Measurements from ENCODE around the gene CCDC178.

CCDC178 gene

DNA sequence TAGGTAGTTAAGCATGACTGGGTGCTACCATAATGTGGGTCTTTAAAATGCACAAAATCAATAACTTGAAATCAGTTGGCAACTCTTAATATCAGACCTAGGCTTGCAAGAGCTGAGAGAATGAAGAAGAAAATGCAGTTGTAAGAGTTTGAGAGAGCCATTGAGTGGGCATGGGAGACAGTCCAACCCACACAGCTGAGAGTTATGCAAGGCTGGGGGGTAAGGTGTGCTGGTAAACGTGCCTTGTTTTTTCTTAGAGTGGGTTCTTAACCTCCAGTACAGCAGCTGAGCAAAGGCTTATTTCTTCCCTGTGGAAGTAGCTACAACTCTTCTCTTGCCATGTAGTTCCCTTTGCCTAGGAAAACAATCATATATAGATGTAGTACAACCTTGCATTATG, 20.2 kb upstream of the CCDC178 start:
- no peak for TF ChIP-seq CTCF (conservative IDR thresholded peaks at IDR 0.05; ENCODE audit: low read depth, low read length)
- H3K4me3 ChIP-seq (ENCODE audit: low read length): no peak overlapping the region
- DNase-seq (ENCODE audit: low read depth): no peak

- no peak for DNase-seq (ENCODE audit: low read depth)
- H3K4me3 ChIP-seq (ENCODE audit: low read length): no peak overlapping the region
- TF ChIP-seq CTCF (conservative IDR thresholded peaks at IDR 0.05; ENCODE audit: low read depth, low read length): no peak
Measured at GRCh38 chr18:33459612-33460011, 19.1 kb upstream of the CCDC178 start.

DNA sequence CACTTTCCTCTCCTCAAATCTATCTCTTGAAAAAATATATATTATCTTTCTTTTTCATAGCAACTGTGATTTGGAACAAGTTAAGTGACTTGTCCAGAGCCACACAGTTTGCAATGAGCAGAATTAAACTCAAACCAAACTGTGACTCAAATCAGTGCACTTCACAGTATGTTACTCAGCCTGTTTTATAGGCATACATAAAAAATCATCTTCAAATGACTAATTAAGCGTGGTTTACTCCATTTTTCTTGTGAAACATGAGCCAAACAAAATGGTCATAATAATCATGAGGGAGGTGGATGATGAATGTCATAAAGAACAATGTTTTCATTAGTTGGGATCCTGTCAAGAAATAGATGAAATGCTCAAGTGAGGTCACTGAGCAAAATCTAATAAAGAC, 6.1 kb upstream of the CCDC178 start:
- DNase-seq (ENCODE audit: low read depth): no peak
- no peak overlapping the region for H3K4me3 ChIP-seq (ENCODE audit: low read length)
- no peak for TF ChIP-seq CTCF (conservative IDR thresholded peaks at IDR 0.05; ENCODE audit: low read depth, low read length)

- DNase-seq (ENCODE audit: low read depth): no peak
- H3K4me3 ChIP-seq (ENCODE audit: low read length): no peak overlapping the region
- TF ChIP-seq CTCF (conservative IDR thresholded peaks at IDR 0.05; ENCODE audit: low read depth, low read length): no peak
Measured at GRCh38 chr18:33444709-33445108, 4.2 kb upstream of the CCDC178 start.

DNA sequence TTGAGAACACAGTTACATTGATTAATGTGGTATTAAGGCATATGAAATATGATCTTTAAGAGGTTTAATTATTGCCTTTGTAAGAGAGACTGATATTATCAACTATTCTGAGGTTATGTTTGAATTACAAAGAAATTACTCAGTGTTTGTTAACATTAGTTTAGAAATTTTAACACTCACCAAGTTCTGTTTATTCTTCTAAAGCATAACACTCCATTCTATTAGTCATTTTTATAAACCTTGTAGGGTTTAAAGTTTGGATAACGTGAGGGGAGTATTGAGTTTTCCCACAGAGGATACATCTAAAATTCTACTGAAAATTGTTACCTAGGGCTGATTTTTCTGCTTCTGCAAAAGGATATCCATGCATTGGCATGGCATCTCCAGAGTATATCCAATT, 7.7 kb downstream of the CCDC178 start:
- no peak overlapping the region for H3K4me3 ChIP-seq (ENCODE audit: low read length)
- no peak for TF ChIP-seq CTCF (conservative IDR thresholded peaks at IDR 0.05; ENCODE audit: low read depth, low read length)
- DNase-seq (ENCODE audit: low read depth): no peak

DNA sequence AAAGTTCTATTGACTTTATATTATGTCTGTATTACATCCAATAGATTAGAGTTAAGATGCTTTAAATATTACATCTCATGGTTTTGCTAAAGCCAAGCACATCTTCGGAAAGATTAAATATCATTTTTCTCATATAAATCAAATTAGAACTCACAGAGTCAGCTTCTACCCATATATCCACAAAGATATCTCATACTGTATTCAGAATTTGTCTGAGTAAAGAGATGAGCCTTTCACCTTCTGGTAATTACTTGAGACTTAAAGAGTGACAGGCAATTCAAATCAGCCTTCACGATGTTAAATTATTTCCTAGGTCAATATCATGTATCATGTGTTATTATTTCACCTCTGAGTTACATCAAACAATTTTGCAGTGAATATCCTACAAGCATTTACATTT, 13.0 kb downstream of the CCDC178 start:
- TF ChIP-seq CTCF (conservative IDR thresholded peaks at IDR 0.05; ENCODE audit: low read depth, low read length): no peak
- DNase-seq (ENCODE audit: low read depth): no peak
- no peak overlapping the region for H3K4me3 ChIP-seq (ENCODE audit: low read length)

GRCh38 chr18:33424266-33424946, 16.1 kb downstream of the CCDC178 start:
- no peak for TF ChIP-seq CTCF (conservative IDR thresholded peaks at IDR 0.05; ENCODE audit: low read depth, low read length)
- H3K4me3 ChIP-seq (ENCODE audit: low read length): no peak overlapping the region

More at GRCh38 chr18:33424266-33424946, 16.1 kb downstream of the CCDC178 start:
- no peak for DNase-seq (ENCODE audit: low read depth)

Measured in retinal pigment epithelial cell (primary cell).